Measurements from ENCODE around the gene UGDH.

UGDH gene

DNA sequence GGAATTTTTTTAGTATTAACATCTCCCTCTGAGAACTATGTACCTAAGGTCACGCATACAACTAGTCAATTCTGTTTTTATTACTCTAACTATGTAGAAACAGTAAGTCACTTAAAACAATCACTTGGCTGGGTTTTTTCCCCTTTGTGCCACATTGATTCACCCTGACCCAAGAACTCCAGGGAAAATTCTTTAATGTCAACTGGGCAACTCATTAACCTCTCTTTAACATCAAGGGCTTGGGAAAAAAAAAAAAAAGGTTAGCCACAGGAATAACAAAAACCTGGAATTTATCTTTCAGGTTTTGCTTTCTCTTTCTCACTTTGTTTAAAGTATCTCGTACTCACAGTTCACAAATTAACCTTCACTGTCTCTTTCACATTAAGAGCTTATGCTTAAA, 76.6 kb downstream of the UGDH start:
- DNase-seq: no peak
